Measurements from ENCODE around the gene GRIK3.

GRIK3 gene

DNA sequence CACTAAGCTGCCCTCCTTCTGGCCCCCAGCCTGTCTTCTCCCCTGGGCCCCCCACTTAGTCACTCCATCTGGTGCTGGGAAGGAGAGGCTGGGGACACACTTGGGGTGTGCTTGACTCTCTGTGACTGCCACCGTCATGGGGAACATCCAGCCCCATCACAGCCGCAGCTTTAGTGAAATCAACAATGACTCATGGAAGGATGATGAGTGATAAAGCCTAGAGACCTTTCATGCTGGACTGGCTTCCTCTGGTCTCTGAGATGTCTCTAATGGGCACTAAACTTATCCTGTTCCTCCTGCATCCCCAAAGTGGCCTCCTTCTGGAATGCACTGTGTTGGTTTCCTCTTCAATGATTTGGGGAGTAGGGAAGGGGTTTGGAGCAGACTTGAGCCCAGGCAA, 172.9 kb downstream of the GRIK3 start:
- in situ Hi-C loops (cut with MboI; ENCODE audit: low sequenced_read_pairs) = no loop called here

DNA sequence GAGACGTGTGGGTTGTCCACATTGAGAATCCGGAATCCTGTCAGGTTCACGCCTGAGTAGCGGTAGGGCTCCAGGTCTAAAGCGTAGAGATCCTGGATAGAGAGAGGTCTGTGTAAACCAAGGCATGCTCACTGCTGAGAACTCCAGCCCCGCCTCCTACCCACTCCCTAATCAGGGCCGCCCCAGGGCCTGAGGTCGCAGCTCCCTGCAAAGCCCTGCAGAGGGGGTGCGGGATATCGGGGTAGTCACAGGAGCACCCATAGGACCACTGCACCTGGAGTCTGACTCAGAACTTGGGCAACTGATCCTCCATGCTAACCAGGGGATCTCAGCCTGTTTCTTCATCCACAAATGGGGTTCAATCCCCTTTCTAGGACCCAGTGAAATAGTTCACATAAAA, 174.4 kb downstream of the GRIK3 start:
- in situ Hi-C loops (cut with MboI; ENCODE audit: low sequenced_read_pairs) = no loop called here

DNA sequence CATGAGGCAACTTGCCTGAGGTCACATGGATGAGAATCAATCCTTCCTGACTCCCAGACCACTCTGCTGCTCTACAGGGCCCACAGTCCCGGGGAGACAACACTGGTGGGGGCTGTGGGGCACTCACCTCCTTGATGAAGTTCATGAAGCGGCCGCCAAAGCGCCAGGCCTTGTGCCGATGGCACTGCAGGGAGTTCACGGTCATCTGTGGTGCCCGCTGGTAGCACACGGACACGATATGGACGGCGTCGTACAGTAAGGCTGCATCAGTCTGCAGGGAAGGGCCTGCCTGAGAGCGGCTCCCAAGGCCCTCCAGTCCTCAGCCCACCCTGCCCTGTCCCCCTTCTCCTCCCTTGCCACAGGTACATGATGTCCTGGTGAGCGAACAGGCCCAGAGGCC, 175.3 kb downstream of the GRIK3 start:
- in situ Hi-C loops (cut with MboI; ENCODE audit: low sequenced_read_pairs) = no loop called here

DNA sequence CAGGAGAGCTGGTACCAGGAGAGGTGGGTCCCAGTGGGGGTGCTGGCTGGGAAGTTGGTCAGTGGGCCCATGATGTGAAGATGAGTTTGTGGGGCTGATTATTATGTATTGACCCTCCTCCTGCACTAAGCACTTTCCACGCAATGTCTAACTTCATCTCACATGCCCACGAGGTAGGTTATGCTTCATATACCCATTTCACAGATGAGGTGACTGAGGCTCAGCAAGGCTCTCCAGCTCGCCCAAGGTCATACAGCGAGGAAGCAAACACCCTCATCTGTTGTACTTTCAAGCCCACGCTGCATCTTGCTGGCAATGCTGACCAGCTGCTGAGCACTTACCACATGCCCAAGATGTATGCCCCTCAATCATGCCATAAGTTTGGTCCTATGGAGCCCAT, 175.8 kb downstream of the GRIK3 start:
- in situ Hi-C loops (cut with MboI; ENCODE audit: low sequenced_read_pairs) = no loop called here

DNA sequence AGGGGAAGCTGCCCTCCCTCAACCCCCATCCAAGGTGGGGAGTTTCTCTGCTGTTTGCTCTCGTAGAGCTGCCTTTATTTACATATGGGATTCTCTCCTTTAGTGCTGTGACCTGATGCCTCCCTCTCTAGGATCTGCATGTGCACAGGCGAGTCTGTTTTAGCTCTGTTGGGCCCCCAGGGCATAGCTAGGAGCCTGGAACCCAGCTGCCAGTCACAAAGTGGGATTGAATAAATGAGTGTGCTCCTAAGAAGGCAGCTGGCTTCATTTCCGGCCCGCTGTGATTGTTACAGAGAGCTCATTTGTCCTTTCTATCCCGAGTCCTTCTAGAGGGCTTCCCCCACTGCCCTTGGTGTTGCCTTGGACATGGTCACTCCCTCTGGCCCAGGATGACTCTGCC, 176.6 kb downstream of the GRIK3 start:
- in situ Hi-C loops (cut with MboI; ENCODE audit: low sequenced_read_pairs) = no loop called here

DNA sequence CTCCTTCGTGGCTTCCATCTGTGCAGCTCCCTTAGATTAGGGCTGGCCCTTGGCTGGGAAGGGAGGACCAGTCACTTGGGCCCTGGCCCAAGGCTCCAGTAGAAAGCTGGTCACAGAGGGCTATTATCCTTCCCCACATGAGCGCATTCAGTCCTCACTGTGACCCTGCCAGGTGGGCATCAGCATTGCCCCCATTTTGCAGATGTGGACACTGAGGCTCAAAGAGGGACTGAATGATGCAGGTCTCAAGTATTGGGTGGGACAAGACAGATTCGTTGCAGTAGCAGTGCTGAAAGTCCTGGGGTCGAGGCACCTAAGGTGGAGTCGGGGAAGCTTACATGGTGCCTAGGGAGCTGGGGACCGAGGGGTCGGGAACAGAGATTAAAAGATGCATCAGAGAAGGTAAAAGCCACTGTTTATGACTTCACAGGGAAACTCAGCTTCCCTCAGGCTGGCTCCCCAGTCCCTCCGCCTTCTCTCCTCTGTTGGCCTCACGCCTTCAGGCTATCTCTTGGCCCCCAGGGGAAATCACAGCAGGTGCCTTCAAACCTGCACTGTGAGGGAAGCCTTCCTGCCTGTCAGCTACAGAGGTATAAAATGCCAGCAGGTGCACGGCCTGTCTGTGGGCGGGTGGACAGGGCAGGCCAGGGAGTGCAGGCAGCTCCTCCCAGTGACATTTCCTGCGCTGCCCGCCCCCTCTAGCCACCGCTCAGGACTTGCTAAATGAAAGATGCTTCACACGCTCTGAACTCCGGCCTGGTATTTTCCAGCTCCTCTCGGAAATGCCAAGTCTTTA, 178.4 kb downstream of the GRIK3 start:
- in situ Hi-C loops (cut with MboI; ENCODE audit: low sequenced_read_pairs) = no loop called here

DNA sequence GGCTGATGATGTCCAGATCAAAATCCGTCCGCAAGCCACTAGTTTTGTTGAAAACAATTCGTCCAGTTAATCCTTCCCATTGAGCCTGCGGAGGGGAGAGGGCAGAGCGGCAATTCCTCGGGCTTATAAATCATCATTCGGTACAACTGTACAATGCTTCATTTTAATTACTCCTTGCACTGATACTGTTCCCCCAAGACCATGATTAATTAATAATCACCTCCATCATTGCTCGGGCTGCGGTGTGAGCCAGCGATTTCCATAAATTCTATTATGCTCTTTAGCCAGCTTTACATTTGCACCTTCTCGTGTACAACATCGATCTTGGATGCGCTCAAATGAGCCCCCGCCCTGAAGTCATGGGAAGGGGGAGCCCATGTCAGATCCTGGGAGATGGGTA, 180.7 kb downstream of the GRIK3 start:
- in situ Hi-C loops (cut with MboI; ENCODE audit: low sequenced_read_pairs) = no loop called here

DNA sequence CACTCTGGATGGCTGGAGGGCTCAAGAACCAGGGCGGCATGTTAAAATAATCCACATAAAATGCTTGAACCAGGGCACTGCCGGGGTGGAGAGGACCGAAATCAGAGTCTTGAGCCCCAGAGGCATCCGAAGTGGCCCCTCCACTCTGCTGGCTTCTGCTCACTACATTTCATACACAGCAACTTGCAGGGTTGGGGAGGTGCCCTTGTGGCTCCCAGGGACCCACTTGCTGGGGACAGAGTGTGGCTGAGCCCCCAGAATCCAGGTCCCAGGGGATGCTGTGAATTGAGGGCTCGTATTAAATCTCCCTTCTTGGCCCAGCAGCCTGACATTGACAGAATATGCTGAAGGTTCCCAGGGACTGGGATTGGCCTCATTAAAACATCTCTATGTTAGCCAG, 181.7 kb downstream of the GRIK3 start:
- in situ Hi-C loops (cut with MboI; ENCODE audit: low sequenced_read_pairs) = no loop called here

DNA sequence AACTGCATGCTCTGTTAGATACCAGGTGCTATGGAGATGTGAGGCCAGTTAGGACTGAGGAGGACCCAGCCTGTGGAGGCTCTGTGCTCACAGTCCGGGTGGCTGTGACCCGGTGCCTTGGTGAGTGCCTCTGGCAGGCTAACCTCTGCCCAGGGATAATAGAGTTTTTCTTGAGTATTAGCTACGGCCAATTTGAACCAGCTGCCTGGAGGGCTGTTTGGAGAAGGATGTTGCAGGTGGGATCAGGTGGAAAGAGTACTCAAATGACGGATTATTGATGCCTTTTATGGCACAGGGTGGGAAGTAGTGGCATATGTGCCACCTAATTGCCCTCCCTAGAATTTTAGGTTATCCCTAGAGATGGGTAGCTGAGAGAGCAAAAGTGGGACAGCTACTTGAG, 182.7 kb downstream of the GRIK3 start:
- in situ Hi-C loops (cut with MboI; ENCODE audit: low sequenced_read_pairs) = no loop called here

DNA sequence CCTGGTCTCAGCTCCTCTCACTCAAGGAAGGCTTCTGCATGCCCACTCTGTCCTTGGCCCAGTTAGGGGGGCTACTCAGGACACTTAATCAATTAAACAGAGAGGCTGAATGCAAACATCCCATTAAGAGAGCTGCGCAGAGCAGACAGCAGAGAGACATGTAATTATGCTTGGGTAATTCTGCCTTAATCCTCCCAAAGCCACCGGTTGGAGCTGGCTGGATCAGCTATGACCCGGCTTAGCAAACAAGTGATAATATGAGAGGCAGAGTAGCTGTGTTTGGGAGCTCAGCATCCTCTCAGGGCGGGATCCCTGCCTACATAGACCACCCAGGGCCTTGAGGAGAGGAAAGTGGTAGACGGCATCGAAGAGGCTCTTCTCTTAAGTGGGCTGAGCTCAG, 183.2 kb downstream of the GRIK3 start:
- in situ Hi-C loops (cut with MboI; ENCODE audit: low sequenced_read_pairs) = no loop called here

DNA sequence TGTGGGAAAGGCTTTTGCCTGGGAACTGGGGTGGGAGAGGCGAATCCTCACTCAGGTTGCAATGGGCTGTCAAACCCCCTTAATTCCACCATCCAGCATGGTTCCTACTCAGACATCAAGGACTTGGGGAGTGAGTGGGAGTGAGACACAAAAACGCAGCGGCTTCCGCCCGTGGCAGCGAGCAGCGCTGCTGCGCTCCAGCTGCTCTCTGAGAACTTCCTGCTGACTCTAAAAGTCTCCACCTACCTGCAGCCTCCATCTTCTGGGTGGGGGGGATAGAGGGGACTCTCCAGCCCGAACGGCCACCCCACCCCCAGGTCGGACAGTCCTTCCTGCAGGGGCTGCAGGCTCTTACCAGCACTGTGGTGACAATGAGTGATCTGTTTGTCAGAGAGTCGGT, 184.4 kb downstream of the GRIK3 start:
- in situ Hi-C loops (cut with MboI; ENCODE audit: low sequenced_read_pairs) = no loop called here

DNA sequence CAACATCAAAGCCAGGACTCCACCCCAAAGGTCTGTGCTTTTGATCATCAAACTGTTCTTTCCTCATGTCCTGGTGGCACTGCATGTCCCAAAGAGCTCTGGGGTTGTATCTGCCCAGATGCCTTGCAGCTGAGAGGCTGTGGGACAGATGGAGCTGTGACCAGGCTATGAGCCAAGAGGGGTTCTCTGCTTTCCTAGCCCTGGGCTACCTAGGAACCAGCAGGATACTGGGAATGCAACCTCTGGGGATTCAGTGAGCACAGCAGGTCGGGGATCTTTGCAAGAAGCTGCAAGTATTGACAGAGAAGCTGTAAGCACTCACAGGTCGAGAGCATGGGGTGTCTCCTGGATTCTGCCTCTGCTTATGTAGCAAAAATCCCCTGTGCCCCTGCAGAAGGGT, 186.6 kb downstream of the GRIK3 start:
- in situ Hi-C loops (cut with MboI; ENCODE audit: low sequenced_read_pairs) = no loop called here

DNA sequence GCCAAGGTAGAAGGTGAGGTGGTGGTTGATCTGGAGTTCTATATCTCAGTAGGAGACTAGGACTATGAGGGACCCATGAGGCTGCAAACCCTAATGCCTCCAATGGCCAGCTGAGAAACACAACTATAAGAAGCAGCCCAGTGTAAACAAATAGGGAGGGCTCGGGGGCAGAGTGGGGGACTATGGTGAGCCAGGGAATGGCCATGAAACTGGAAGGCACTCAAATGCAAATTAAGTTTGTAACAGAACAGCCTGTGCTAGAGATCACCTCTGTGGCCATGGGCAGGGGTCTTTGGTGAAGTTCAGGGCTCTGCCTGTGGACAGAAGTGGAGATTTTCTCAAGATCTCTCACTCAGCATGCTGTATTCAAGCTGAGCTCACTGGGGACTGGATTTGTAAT, 187.1 kb downstream of the GRIK3 start:
- in situ Hi-C loops (cut with MboI; ENCODE audit: low sequenced_read_pairs) = no loop called here

DNA sequence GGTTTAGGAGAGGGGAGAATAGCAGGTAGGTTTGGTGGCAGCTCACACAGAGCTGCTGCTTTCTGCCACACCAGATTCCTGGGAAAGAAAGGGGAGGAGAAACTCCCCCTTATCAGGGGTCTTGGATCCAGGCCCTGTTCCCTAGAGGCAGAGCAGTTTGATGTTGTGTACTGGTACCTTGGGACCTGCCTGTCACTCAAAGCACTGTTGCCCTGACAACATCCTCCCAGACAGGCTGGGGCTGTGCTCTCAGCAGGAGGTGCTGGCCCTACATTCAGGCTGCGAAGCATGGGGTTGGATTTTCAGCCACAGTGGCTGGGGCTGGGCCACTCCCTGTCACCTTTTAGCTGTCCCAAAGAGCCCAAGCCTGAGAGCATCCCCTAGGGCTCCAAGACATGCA, 188.0 kb downstream of the GRIK3 start:
- in situ Hi-C loops (cut with MboI; ENCODE audit: low sequenced_read_pairs) = no loop called here

DNA sequence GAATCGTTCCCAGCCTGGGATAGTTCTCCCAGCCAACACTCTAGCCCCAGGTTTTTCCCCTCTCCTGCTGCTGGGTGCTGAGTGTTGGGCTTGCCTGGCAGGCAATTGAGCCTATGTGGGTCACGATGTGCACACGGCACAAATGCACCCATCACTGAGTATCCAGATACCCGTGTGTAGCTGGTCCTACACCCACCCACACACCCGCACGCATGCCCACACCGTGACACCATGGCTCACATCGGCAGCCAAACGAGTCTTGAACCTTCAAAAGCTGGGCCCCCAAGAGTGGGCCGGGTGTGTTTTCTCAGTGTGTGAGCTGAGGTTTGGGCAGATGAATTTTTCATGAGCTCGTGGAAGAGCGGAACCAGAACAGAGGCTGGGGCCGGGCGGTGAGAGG, 188.5 kb downstream of the GRIK3 start:
- in situ Hi-C loops (cut with MboI; ENCODE audit: low sequenced_read_pairs) = no loop called here

DNA sequence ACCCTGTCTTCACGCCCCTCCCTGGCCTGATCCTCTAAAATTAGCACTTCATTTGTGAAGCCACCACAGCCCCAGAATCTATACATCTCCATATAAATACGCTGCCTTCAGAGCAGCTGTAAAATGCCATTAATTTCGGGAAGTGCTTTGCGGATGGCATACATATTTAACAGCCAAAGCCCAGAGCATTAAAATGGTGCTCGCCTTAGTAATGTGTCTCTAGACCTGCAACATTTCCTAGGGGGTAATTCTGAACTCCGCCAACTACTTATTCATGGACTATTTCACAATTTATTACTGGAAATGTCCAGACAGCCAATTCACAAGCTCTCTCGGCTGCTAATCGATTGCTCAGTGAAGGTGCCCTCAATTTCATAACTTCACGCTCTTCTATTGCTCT, 189.4 kb downstream of the GRIK3 start:
- in situ Hi-C loops (cut with MboI; ENCODE audit: low sequenced_read_pairs) = no loop called here

DNA sequence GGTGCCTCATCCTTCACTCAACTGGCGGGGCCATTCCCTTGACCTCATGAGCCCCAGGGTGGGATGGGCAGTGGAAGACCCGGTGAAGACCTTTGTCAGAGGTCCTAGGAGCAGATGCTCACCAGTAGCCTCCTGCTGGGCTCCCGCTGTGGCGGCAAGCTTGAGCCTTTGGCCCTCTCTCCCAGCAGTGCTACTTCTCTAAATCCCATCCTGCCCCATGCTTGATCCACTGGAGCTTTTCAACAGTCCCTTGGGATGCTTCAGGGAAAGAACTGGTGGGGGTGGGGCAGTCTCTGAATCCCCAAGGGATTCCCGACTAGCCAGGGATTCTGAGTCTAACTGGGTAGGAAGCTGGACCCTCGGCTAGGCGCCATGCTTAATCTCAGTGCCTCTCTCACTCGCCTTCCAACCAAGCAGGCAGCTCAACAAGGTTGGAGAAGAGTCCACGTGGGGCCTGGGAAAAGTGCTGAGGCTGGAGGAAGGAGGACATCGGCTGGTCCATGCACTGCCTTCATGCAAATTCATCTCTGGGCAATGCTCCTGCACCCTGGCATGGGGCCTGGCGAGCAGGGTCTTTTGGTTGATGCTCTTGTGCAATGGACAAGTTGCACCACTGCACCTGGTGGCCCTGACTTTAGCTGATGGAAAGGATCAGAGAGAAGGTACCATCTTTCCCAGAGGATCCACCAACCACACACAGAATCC, 190.3 kb downstream of the GRIK3 start:
- in situ Hi-C loops (cut with MboI; ENCODE audit: low sequenced_read_pairs) = no loop called here

DNA sequence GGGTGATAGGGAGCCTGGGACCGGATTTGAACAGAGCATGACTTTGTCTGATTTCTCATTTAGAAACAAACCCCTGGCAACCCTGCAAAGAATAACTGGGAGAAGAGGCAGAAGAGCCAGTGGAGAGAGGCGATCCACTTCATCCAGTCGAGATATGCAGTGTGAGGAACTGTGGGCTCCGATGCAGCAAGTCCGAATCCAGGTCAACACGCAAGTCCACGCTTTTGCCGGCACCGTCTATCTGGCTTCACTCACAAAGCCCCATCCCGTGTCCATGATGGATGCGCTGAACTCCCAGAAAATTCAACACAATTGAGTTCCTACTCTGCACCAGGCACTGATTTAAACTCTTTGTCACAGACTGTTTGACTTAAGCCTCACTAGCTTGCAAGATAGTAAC, 191.3 kb downstream of the GRIK3 start:
- in situ Hi-C loops (cut with MboI; ENCODE audit: low sequenced_read_pairs) = no loop called here

DNA sequence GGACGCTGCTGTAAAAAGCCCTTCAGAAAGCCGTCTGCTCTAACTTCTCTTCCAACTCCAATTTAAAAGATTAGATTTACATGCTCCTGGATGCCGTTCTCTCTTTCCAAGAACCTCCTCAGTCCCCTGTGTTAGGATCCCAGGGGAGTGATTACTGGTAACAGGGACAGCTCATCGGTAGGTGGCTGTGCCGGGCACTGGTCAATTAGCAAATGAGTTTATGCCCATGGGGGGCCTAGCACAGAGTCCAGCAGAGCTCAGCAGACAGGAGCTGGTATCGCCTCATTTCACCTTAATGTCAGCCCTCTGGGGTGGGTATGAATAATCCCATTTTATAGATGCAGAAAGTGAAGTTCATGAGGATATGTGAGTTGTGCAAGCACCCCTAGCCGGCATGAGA, 191.9 kb downstream of the GRIK3 start:
- in situ Hi-C loops (cut with MboI; ENCODE audit: low sequenced_read_pairs) = no loop called here

DNA sequence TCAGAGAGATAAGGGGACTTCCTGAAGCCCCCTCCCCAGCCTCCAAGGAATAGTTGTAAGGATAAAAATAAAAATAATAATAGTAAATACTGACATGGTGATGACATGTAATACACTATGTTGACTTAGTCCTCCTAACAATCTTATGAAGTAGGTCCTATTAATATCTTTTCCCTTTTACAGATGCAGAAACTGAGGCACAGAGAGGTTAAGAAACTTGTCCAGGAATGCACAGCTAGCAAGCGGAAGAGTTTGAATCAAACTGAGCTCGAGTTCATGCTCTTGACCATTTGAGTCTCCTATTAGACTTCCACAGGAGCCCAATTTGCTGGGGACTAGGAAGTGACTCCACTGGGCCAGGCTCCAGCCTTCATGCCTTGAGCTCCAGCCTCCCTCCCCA, 194.8 kb downstream of the GRIK3 start:
- in situ Hi-C loops (cut with MboI; ENCODE audit: low sequenced_read_pairs) = no loop called here

DNA sequence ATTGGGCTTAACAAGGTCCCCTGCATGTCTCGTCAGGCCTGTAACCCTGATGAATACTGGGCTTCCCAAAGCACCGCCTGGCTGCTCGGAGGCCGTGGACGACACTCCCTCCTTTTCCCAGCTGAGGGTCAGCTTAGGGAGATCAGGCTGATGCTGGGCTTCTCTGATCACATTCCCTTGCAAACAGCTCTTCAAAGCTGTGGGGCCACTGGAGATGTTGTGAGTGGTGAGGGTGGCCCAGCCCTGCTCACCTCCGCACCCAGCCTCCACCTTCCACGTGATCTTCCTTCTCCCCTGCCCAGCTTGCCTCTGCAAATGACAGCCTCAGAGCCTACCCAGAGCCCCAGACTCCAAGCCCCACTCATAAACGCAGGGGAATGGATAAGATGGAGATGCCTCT, 195.4 kb downstream of the GRIK3 start:
- in situ Hi-C loops (cut with MboI; ENCODE audit: low sequenced_read_pairs) = no loop called here

DNA sequence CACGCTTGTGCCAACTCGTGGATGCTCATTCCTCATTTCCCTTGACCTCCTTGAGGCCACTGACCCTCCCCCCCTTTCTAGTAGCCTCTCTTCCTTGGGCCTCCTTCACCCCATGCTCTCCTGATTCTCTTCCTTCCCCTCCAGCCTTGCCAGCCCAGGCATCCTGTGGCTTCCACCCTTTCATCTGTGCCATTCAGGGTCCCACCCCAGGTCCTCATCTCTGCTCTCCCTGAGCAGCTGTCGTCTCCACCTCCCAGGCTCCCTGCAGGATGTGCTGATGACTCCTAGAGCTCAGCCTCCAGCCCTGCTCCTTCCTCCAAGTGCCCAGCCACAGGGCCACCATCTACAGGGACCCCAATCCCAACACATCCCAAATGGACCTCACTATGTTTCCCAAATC, 197.4 kb downstream of the GRIK3 start:
- in situ Hi-C loops (cut with MboI; ENCODE audit: low sequenced_read_pairs) = no loop called here
